Measurements from ENCODE around the gene CDH22.

- TF ChIP-seq EZH2 (IDR thresholded peaks at IDR 0.05; ENCODE audit: borderline replicate concordance, low read depth, low read length, severe bottlenecking), result no peak
- no peak for TF ChIP-seq CTCF (IDR thresholded peaks at IDR 0.05; ENCODE audit: borderline replicate concordance, extremely low read depth, low read length, poor library complexity, severe bottlenecking)
These were observed 57.1 kb downstream of the CDH22 start for GRCh38 chr20:46251211-46251673.

Data from DND-41 (cell line).